Right lobe of liver (tissue), 6 donors: ENCODE measurements around the gene BANK1. TPM values are rescaled to one million over a fixed set of nuclear protein-coding genes. Genes with fewer than 3 reads are reported as not detected.

ENCODE experiments used
- ATAC-seq, 4 donors: fragments of 200-7000 bp; cut with Tn5 transposase; one replicate each; pipeline ENCODE4 v1.9.1; 2020; ENCODE audit warnings: mild to moderate bottlenecking in 4 of 4, moderate library complexity in 4 of 4
- DNase-seq, 3 donors: peaks; one replicate each; pipeline ENCODE4 v3.0.0-alpha.2; 2020
- H3K27ac ChIP-seq, 3 donors: fragments of 200-600 bp; one replicate each; pipeline ENCODE4 v1.8.0; 2022
- H3K27me3 ChIP-seq, 2 donors: fragments of 200-600 bp; one replicate each; pipeline ENCODE4 v1.8.0; 2022
- H3K36me3 ChIP-seq, 4 donors: fragments of 200-600 bp; sonication (generic) in 1 of 4; one replicate each; pipeline versions ENCODE4 v1.5.1 to v1.8.0; 2017 to 2022; ENCODE audit warnings: control low read depth in 1 of 4
- H3K4me1 ChIP-seq, 4 donors: fragments of 200-600 bp; sonication (generic) in 1 of 4; one replicate each; pipeline versions ENCODE4 v1.5.1 to v1.8.0; 2017 to 2022; ENCODE audit warnings: control low read depth in 1 of 4
- H3K4me3 ChIP-seq, 3 donors: fragments of 200-600 bp; one replicate each; pipeline ENCODE4 v1.8.0; 2022
- H3K9me3 ChIP-seq, 4 donors: fragments of 200-600 bp; sonication (generic) in 1 of 4; one replicate each; pipeline versions ENCODE4 v1.5.1 to v1.8.0; 2017 to 2022; ENCODE audit warnings: control low read depth in 1 of 4
- POLR2A ChIP-seq: fragments of 450-650 bp; IDR thresholded peaks from one replicate; pipeline ENCODE4 v1.6.1; 2017; ENCODE audit warnings: antibody characterized with exemption, mild to moderate bottlenecking
- WGBS: methylation state at CpG from one replicate; pipeline ENCODE4 v1.1.6; 2018; ENCODE audit warnings: low coverage, low lambda C conversion rate; ENCODE audit not compliant: insufficient coverage; ENCODE audit errors: missing lambda C conversion rate; 5-methylcytosine and 5-hydroxymethylcytosine counted together
- intact Hi-C, 2 donors: fragments of 100-400 bp; cut with DNase I; formaldehyde crosslinking; loops; one replicate each; pipeline versions ENCODE4 v1.11.2 to v1.14.1; 2022
- total RNA-seq, 6 experiments: library from RNA; depleted of rRNA in 2 of 6; stranded (reverse); fragments of >200 nt in 2 of 6; fragmentation: NEBNext Ultra II Directional in 3 of 6; extraction: Animal tissue kit (Norgen Biotek cat#: 25700) in 3 of 6; gene quantifications; one replicate each; pipeline versions ENCODE4 v1.1.0 to v1.2.4, GENCODE V29; 2016 to 2023
- TF ChIP-seq, protein P1 (sequence below), 4 donors: fragments of 200-600 bp in 3 of 4; fragments of 450-650 bp in 1 of 4; IDR thresholded peaks; one replicate each; pipeline versions ENCODE4 v1.5.1 to v1.8.0; 2016 to 2022; ENCODE audit warnings: antibody characterized with exemption in 4 of 4, mild to moderate bottlenecking in 2 of 4
- donor health status: DM: no; HTN: yes; CAD: no.
- donor health status: DM: no; HTN: no; CAD: no.
- donor health status: DM: no; HTN: no; CAD: no.
- donor health status: DM: no; HTN: yes; CAD: no.
- donor health status: DM: no; HTN: yes; CAD: no.

Gene BANK1
- total RNA-seq, 6 experiments from 2014 or later, result 0.06 to 0.84 (median 0.27) TPM; not detected in 2

DNA sequence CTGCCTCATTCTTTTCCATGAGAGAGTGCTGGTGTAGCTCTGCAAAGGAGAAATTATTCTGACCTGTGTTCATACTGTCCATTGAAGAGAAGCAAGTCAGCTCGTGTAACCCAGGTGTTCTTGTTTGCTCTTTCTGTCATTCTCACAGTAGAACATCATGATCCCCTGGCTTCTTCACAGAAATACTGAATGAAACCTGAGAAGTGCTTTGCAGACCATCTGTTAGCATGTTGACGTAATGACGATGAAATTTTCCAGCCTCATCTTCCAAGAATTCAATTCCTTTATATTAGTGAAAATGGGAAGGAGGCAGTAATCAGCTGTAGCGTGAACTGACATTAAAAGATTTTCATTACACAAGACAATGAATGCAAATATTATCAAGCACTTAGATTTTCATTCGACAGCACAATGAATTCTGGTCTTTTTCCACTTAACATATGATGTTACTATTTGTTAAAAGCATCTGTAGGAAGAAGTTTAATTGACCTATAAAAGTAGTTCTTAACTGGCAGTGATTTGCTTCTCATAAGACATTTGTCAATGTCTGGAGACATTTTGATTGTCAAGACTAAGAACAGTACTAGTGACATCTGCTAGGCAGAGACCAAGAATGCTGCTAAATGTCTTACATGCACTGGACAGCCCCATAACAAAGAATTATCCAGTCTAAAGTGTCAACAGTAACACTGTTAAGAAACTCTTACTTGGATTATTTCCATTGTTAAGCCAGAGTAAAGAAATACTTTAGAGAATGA is 246.3 kb downstream of the BANK1 start:
- Histone ChIP-seq H3K9me3 (no peaks in the 10 kb centered on the region), H3K27ac (no peak overlapping the region), H3K4me3 (no peak overlapping the region), H3K4me1 (no peaks in the 10 kb centered on the region), H3K36me3 (no peaks in the 10 kb centered on the region), H3K27me3 (no peaks in the 10 kb centered on the region)
- no peak for TF ChIP-seq POLR2A
- TF ChIP-seq, protein P1, sequence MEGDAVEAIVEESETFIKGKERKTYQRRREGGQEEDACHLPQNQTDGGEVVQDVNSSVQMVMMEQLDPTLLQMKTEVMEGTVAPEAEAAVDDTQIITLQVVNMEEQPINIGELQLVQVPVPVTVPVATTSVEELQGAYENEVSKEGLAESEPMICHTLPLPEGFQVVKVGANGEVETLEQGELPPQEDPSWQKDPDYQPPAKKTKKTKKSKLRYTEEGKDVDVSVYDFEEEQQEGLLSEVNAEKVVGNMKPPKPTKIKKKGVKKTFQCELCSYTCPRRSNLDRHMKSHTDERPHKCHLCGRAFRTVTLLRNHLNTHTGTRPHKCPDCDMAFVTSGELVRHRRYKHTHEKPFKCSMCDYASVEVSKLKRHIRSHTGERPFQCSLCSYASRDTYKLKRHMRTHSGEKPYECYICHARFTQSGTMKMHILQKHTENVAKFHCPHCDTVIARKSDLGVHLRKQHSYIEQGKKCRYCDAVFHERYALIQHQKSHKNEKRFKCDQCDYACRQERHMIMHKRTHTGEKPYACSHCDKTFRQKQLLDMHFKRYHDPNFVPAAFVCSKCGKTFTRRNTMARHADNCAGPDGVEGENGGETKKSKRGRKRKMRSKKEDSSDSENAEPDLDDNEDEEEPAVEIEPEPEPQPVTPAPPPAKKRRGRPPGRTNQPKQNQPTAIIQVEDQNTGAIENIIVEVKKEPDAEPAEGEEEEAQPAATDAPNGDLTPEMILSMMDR (IDR thresholded peaks at IDR 0.05), result no peak
- intact Hi-C loops, result no loop called here
- DNase-seq (no peak), ATAC-seq (no peak)
- WGBS, result 72% methylated on average over 5 of the region's 5 CpGs

DNA sequence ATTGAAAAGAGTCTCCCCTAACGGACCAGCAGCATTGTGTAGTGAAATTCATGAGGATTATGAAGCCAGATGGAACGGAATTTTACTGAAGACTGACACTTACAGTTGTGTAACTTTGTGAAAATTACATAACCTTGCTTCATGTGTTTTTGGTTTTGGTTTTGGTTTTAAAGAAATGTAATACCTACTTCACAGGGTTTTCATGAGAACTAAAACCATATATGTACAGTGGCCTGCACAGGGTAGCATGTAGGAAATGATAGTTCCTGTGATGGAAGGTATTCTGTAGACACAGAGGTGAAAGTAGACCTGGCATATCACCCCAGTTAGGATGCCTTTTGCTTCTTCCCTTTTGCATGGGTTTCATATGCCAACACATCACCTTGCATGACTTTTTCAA is 247.0 kb downstream of the BANK1 start:
- Histone ChIP-seq H3K4me3 (no peak overlapping the region), H3K27me3 (no peaks in the 10 kb centered on the region), H3K4me1 (no peaks in the 10 kb centered on the region), H3K27ac (no peak overlapping the region), H3K9me3 (no peaks in the 10 kb centered on the region), H3K36me3 (no peaks in the 10 kb centered on the region)
- WGBS, result 0% methylated on average over 2 of the region's 2 CpGs
- TF ChIP-seq, protein P1 (IDR thresholded peaks at IDR 0.05), result no peak
- TF ChIP-seq POLR2A, result no peak
- DNase-seq (no peak), ATAC-seq (peak; percentile 25 to 64 (median 48))
- intact Hi-C loops, result no loop called here

DNA sequence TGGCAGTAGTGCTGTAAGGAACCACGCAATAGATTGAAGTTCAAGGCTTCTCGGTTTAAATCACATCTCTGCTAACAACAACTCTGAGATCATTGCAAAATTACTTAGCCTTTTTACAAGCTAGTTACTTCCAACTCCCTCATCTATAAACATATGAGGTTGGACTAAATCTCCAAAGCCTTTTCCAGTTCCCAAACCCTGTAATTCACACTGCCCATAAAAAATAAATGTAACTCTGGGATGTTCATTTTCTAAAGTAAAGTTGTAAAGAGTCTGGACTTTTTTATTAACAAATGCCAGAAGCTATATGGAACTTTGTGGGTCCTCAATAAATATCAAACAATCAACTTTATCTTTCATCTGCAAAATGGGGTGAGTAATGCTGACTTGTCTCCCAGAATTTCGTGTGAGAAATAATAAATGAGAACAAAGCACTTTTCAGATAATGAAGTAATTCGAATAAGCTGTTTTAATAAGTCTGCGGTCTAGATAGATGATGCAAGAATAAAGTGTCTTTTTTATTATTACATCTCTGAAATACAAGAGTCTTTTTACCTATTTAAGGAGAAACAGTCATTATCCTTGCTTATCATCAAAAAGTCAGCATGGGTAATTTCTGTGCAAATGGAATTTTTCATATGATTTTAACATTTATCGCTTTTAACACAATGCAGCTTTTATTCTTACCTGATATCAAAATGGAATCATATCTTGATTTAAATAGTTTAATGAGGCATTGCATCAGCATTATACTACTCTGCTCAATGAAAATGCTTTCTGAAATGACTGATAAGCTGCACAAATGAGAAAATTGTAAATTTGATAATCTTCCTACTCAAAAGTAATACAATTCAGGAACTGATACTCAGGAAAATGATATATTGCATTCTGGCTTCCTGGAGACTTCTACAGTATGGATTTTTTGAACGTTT is 252.6 kb downstream of the BANK1 start:
- H3K9me3 ChIP-seq, result no peaks in the 10 kb centered on the region
- no peaks in the 10 kb centered on the region for H3K4me1 ChIP-seq
- 57% methylated on average over 7 of the region's 7 CpGs for WGBS
- no peak for DNase-seq
- H3K27me3 ChIP-seq, result no peaks in the 10 kb centered on the region
- intact Hi-C loops, result no loop called here
- no peak for ATAC-seq
- H3K36me3 ChIP-seq, result no peaks in the 10 kb centered on the region
- H3K4me3 ChIP-seq, result no peak overlapping the region
- TF ChIP-seq POLR2A, result no peak
- TF ChIP-seq, protein P1 (IDR thresholded peaks at IDR 0.05), result no peak
- no peak overlapping the region for H3K27ac ChIP-seq

DNA sequence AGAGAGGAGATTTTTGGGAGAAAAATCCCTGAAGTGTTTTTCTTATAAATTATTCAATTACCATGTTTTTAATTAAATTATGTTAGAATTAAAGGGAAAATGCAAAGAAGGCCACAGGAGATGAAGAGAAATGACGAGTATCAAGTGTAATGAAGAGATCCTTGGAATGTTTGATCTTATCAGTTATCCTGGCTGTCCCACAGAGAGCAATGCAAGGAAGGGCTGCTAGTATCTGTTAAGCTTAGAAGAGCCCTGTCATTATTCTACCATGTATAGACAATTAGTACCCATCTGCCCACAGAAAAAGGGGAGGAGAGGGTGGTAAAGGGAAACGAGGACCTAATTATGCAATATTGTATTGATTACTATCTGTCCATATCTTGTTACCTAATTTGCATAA is 257.1 kb downstream of the BANK1 start:
- Histone ChIP-seq H3K4me3 (no peak overlapping the region), H3K36me3 (no peaks in the 10 kb centered on the region), H3K9me3 (no peaks in the 10 kb centered on the region), H3K27ac (no peak overlapping the region), H3K27me3 (no peaks in the 10 kb centered on the region), H3K4me1 (no peaks in the 10 kb centered on the region)
- WGBS, result 39% methylated on average over 2 of the region's 2 CpGs
- TF ChIP-seq, protein P1 (IDR thresholded peaks at IDR 0.05), result no peak
- no peak for TF ChIP-seq POLR2A
- DNase-seq, result no peak
- intact Hi-C loops, result no loop called here
- ATAC-seq, result no peak
